ENCODE results near the gene JAZF1. TPM values are rescaled to one million over a fixed set of nuclear protein-coding genes. Genes with fewer than 3 reads are reported as not detected.

JAZF1 gene
- total RNA-seq: 10 to 100 TPM in 6 of 8 experiments, 1 to 10 TPM in 2; 6.5 to 68.8 (median 17.6) TPM

DNA sequence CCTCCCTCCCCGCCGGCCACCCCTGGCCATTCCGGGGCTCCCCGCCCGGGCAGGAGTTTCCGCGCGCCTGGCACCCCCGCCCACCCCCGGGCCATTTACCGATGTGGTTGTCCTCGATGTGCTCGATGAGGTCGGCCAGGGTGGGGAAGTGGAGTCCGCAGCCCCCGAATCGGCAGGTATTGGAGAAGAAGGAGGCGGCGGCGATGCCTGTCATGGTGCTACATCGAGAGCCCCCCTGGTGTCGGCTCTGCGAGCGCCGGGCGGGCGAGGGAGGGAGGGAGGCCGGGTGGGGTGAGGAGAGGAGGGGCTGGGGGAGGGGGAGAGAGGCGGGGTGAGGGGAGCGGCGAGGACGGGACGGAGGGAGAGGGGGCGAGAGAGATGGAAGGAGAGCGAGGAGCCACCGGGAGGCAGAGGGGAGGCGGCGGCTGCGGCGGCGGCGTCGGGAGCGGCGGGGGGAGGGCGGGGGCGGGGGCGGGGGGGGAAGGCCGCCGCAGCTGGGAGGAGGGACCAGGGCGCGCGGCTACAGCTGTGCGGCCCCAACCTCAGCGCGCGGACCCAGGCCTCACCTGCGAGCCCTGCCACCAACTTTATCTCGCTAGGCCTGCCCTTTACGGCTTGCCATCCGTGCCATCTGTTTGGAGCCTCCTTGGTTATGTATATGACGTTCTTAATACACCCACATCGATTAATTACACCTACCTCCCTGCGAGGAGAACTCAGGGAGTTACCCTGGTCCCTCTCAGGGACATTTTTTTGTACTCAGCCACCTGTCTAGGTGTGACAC lies at the start of gene JAZF1:
Gene JAZF1 (minus strand): TSS at position 432 of the 784 bp plus-strand sequence.
- 0 to 7% (median 0%) methylated on average over 1 to 3 of the region's 64 CpGs; no CpG with 5 or more reads in 6 of the 10 experiments for WGBS, 10 experiments
- ATAC-seq (replicated peaks in 6 of 8): peak; percentile 10 to 82 (median 75)
- Histone ChIP-seq H3K4me1 (replicated peaks in 1 of 2) (peaks cover 0 to 11% of the 10 kb centered on the region in 2 donors), H3K4me3 (peak within 1 kb of the TSS; percentile 69 to 97 (median 79)), H3K27ac (peak within 1 kb of the TSS; percentile 69 to 74)
- in situ Hi-C loops (cut with MboI; ENCODE audit: low pct_unique_long_range_greater_than_20kb in 2 of 9, low sequenced_read_pairs in 9 of 9, unreplicated experiment in 9 of 9): loop anchor here in 1 of 9 experiments (25.0 kb wide), 1 partner anchor 682 kb away; no protein-coding TSS in a partner anchor

- H3K4me1 ChIP-seq (replicated peaks in 1 of 2): no peaks in the 10 kb centered on the region
- 50 to 100% (median 78%) methylated on average over 1 to 7 of the region's 7 CpGs; no CpG with 5 or more reads in 1 of the 10 experiments for WGBS, 10 experiments
- in situ Hi-C loops (cut with MboI; ENCODE audit: low pct_unique_long_range_greater_than_20kb in 2 of 9, low sequenced_read_pairs in 9 of 9, unreplicated experiment in 9 of 9): no loop called here
- no peak overlapping the region for H3K4me3 ChIP-seq
- H3K27ac ChIP-seq: no peak overlapping the region
- ATAC-seq (replicated peaks in 6 of 8): no peak
Measured at GRCh38 chr7:28230261-28230660, 49.7 kb upstream of the JAZF1 start.

GRCh38 chr7:28228396-28228795 lies 47.8 kb upstream of the JAZF1 start:
- no peaks in the 10 kb centered on the region for H3K4me1 ChIP-seq (replicated peaks in 1 of 2)
- 6 to 50% (median 50%) methylated on average over 2 of the region's 2 CpGs; no CpG with 5 or more reads in 5 of the 10 experiments for WGBS, 10 experiments
- ATAC-seq (replicated peaks in 6 of 8): no peak
- in situ Hi-C loops (cut with MboI; ENCODE audit: low pct_unique_long_range_greater_than_20kb in 2 of 9, low sequenced_read_pairs in 9 of 9, unreplicated experiment in 9 of 9): no loop called here
- H3K4me3 ChIP-seq: no peak overlapping the region
- no peak overlapping the region for H3K27ac ChIP-seq

GRCh38 chr7:28226003-28226402 lies 45.4 kb upstream of the JAZF1 start:
- in situ Hi-C loops (cut with MboI; ENCODE audit: low pct_unique_long_range_greater_than_20kb in 2 of 9, low sequenced_read_pairs in 9 of 9, unreplicated experiment in 9 of 9): no loop called here
- no peak overlapping the region for H3K27ac ChIP-seq
- WGBS, 10 experiments: 0 to 71% (median 30%) methylated on average over 1 of the region's 1 CpG; no CpG with 5 or more reads in 4 of the 10 experiments
- H3K4me3 ChIP-seq: no peak overlapping the region
- H3K4me1 ChIP-seq (replicated peaks in 1 of 2): no peaks in the 10 kb centered on the region
- peak in 3 of 8 experiments; percentile 30 to 81 (median 64) for ATAC-seq (replicated peaks in 6 of 8)

GRCh38 chr7:28225576-28225975 lies 45.0 kb upstream of the JAZF1 start:
- Histone ChIP-seq H3K4me1 (replicated peaks in 1 of 2) (no peaks in the 10 kb centered on the region), H3K4me3 (no peak overlapping the region), H3K27ac (no peak overlapping the region)
- WGBS, 10 experiments: 0 to 95% (median 60%) methylated on average over 1 to 4 of the region's 4 CpGs; no CpG with 5 or more reads in 3 of the 10 experiments
- in situ Hi-C loops (cut with MboI; ENCODE audit: low pct_unique_long_range_greater_than_20kb in 2 of 9, low sequenced_read_pairs in 9 of 9, unreplicated experiment in 9 of 9): no loop called here
- ATAC-seq (replicated peaks in 6 of 8): no peak

- no peaks in the 10 kb centered on the region for H3K4me1 ChIP-seq (replicated peaks in 1 of 2)
- in situ Hi-C loops (cut with MboI; ENCODE audit: low pct_unique_long_range_greater_than_20kb in 2 of 9, low sequenced_read_pairs in 9 of 9, unreplicated experiment in 9 of 9): no loop called here
- H3K4me3 ChIP-seq: no peak overlapping the region
- H3K27ac ChIP-seq: no peak overlapping the region
- ATAC-seq (replicated peaks in 6 of 8): peak in 2 of 8 experiments; percentile 34 to 44
- 80 to 100% (median 83%) methylated on average over 1 of the region's 1 CpG; no CpG with 5 or more reads in 7 of the 10 experiments for WGBS, 10 experiments
Measured at GRCh38 chr7:28224675-28225074, 44.1 kb upstream of the JAZF1 start.

DNA sequence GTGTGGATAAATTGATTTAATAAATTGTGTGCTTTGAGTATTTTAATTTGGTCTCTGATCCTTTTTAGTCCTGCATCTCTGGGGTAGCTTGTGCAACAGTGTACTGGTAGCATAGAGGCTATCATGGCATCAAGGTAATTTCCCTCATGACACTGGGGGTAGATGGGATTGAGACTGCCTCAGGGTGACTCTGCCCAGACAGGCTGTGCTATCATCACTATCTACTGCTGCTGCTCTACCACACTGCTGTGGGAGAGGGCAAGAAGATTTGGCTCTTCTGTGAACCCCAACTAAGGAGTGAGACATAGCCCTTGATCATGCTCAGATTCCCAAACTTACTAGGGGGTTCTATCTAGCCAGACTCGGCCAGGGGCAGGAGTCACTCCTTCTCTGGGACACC lies 43.6 kb upstream of the JAZF1 start:
- H3K27ac ChIP-seq: no peak overlapping the region
- ATAC-seq (replicated peaks in 6 of 8): no peak
- H3K4me3 ChIP-seq: no peak overlapping the region
- 0 to 100% (median 57%) methylated on average over 1 of the region's 1 CpG; no CpG with 5 or more reads in 7 of the 10 experiments for WGBS, 10 experiments
- in situ Hi-C loops (cut with MboI; ENCODE audit: low pct_unique_long_range_greater_than_20kb in 2 of 9, low sequenced_read_pairs in 9 of 9, unreplicated experiment in 9 of 9): no loop called here
- H3K4me1 ChIP-seq (replicated peaks in 1 of 2): no peaks in the 10 kb centered on the region

GRCh38 chr7:28222636-28223035 lies 42.0 kb upstream of the JAZF1 start:
- Histone ChIP-seq H3K4me1 (replicated peaks in 1 of 2) (peaks cover 2 to 4% of the 10 kb centered on the region in 2 donors), H3K4me3 (no peak overlapping the region), H3K27ac (no peak overlapping the region)
- WGBS, 10 experiments: 50 to 100% (median 86%) methylated on average over 1 to 3 of the region's 3 CpGs
- in situ Hi-C loops (cut with MboI; ENCODE audit: low pct_unique_long_range_greater_than_20kb in 2 of 9, low sequenced_read_pairs in 9 of 9, unreplicated experiment in 9 of 9): no loop called here
- no peak for ATAC-seq (replicated peaks in 6 of 8)

- in situ Hi-C loops (cut with MboI; ENCODE audit: low pct_unique_long_range_greater_than_20kb in 2 of 9, low sequenced_read_pairs in 9 of 9, unreplicated experiment in 9 of 9): no loop called here
Measured at GRCh38 chr7:28219793-28220192, 39.2 kb upstream of the JAZF1 start.

DNA sequence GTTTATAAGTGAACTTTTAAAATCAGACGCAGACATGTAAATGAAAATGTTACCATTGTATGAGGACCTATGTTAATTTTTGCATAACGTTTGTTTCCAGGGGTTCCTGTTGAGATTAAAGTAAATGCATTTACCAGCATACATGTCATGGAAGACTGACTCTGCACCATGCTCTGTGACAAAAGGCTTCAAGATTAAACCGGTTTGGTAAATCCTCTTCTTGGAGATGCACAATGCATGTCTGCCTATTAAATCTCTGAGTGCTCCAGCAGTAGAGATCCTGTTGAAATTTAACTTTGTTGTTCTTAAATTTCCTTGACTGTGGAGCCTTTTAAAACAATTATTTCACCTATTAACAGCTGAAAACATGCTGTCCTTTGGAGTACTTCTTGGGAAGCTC lies 36.5 kb upstream of the JAZF1 start:
- in situ Hi-C loops (cut with MboI; ENCODE audit: low pct_unique_long_range_greater_than_20kb in 2 of 9, low sequenced_read_pairs in 9 of 9, unreplicated experiment in 9 of 9): no loop called here
- WGBS, 10 experiments: 14 to 75% (median 30%) methylated on average over 1 to 3 of the region's 3 CpGs; no CpG with 5 or more reads in 2 of the 10 experiments

More at GRCh38 chr7:28219793-28220192, 39.2 kb upstream of the JAZF1 start:
- Histone ChIP-seq H3K4me1 (replicated peaks in 1 of 2) (peaks cover 12 to 13% of the 10 kb centered on the region in 2 donors), H3K4me3 (no peak overlapping the region), H3K27ac (no peak overlapping the region)
- ATAC-seq (replicated peaks in 6 of 8): no peak

DNA sequence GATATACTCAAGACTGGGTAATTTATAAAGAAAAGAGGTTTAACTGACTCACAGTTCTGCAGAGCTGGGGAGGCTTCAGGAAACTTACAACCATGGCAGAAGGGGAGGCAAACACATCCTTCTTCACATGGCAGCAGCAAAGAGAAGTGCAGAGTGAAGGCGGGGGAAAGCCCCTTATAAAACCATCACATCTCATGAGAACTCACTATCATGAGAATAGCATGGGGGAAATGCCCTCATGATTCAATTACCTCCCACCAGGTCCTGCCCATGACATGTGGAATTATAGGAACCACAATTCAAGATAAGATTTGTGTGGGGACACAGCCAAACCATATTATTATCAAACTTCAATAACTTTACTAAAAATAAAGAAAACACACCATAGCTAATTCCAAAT lies 30.4 kb upstream of the JAZF1 start:
- H3K4me1 ChIP-seq (replicated peaks in 1 of 2): no peaks in the 10 kb centered on the region
- in situ Hi-C loops (cut with MboI; ENCODE audit: low pct_unique_long_range_greater_than_20kb in 2 of 9, low sequenced_read_pairs in 9 of 9, unreplicated experiment in 9 of 9): no loop called here
- 38 to 100% (median 75%) methylated on average over 1 of the region's 1 CpG; no CpG with 5 or more reads in 6 of the 10 experiments for WGBS, 10 experiments
- H3K27ac ChIP-seq: no peak overlapping the region
- no peak for ATAC-seq (replicated peaks in 6 of 8)
- H3K4me3 ChIP-seq: no peak overlapping the region

More for the DNA sequence above, 36.5 kb upstream of the JAZF1 start:
- H3K4me1 ChIP-seq (replicated peaks in 1 of 2): peaks cover 12 to 13% of the 10 kb centered on the region in 2 donors
- peak in 6 of 8 experiments; percentile 54 to 79 (median 70) for ATAC-seq (replicated peaks in 6 of 8)
- no peak overlapping the region for H3K4me3 ChIP-seq
- H3K27ac ChIP-seq: no peak overlapping the region

GRCh38 chr7:28208506-28208905 lies 27.9 kb upstream of the JAZF1 start:
- WGBS, 10 experiments: 20 to 86% (median 45%) methylated on average over 1 to 2 of the region's 2 CpGs; no CpG with 5 or more reads in 1 of the 10 experiments
- ATAC-seq (replicated peaks in 6 of 8): no peak
- no peaks in the 10 kb centered on the region for H3K4me1 ChIP-seq (replicated peaks in 1 of 2)
- H3K27ac ChIP-seq: no peak overlapping the region
- no peak overlapping the region for H3K4me3 ChIP-seq
- in situ Hi-C loops (cut with MboI; ENCODE audit: low pct_unique_long_range_greater_than_20kb in 2 of 9, low sequenced_read_pairs in 9 of 9, unreplicated experiment in 9 of 9): no loop called here

DNA sequence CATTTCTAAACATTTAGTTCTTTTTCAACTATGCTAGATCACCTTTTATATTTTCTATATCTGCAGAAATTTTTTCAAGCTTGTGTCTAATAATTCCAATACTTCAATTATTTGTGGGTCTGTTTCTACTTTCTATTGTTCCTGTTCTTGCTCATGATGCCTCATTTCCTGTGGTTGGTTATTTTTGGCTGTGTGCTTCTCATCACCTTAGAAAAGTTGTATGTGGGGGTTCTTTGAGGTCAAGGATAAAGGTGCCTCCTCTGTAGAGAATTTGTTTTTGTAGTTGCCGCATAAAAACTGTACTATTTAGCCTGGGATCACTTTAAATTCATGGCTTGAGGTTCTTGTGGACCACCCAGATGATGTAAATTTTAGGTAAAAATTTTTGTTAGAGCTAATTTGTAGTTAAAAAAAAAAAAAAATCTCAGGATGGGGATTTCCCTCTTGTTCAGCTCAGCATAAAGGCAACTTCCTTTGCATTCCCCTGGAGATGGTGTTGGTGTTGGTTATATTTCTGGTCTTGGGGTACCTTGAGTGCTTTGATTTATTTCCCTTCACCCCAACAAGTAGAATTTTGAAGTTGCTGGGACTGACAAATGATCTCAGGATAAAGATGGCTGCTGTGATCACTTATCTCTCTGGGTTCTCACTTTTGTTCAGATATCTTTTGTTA lies 27.0 kb upstream of the JAZF1 start:
- in situ Hi-C loops (cut with MboI; ENCODE audit: low pct_unique_long_range_greater_than_20kb in 2 of 9, low sequenced_read_pairs in 9 of 9, unreplicated experiment in 9 of 9): no loop called here
- 50 to 100% (median 87%) methylated on average over 1 of the region's 1 CpG; no CpG with 5 or more reads in 2 of the 10 experiments for WGBS, 10 experiments
- H3K27ac ChIP-seq: no peak overlapping the region
- H3K4me1 ChIP-seq (replicated peaks in 1 of 2): no peaks in the 10 kb centered on the region
- H3K4me3 ChIP-seq: no peak overlapping the region
- no peak for ATAC-seq (replicated peaks in 6 of 8)
